HCT116 (cell line): ENCODE results near the gene OBP2B. TPM values are rescaled to one million over a fixed set of nuclear protein-coding genes. Genes with fewer than 3 reads are reported as not detected.
"Not testable (repeated sequence)": the region's sequence is repeated elsewhere in the genome, so short reads cannot be mapped to it uniquely, and the experiment has no call there.

Source experiments
- ATAC-seq: fragments of 200-7000 bp; cut with Tn5 transposase; 2 replicates; pipeline ENCODE4 v1.9.1; 2020; ENCODE audit warnings: mild to moderate bottlenecking, moderate library complexity
- BruUV-seq: library from RNA; stranded (reverse); fragments of 400-500 nt; replicated peaks from 2 replicates; lab custom pipeline; 2021; lab: Mats Ljungman, UMichigan
- CTCF ChIA-PET: fragments of 300-600 bp; sonication (Branson Sonifier 250); formaldehyde crosslinking; loops from one replicate; lab custom pipeline; 2021; ENCODE audit warnings: antibody characterized with exemption; lab: Charles Lee
- POLR2A ChIA-PET: fragments of 300-600, 350-600 bp; sonication (Branson Sonifier 250); formaldehyde crosslinking; loops from one replicate; lab custom pipeline; 2021; ENCODE audit warnings: antibody characterized with exemption; lab: Charles Lee
- RAD21 ChIA-PET, 2 experiments: fragments of 300-600 bp; sonication (Branson Sonifier 250); formaldehyde crosslinking; loops; one replicate each; lab custom pipeline; 2023; ENCODE audit warnings: low total read pairs in 2 of 2; ENCODE audit not compliant: uncharacterized antibody in 2 of 2, unreplicated experiment in 2 of 2, low non-redundant PET in 1 of 2; lab: Charles Lee
- DNase-seq: peaks from one replicate; pipeline ENCODE4 v3.0.0-alpha.2; 2010; ENCODE audit warnings: low read depth, low spot score
- H2AFZ ChIP-seq: fragments of 200-600 bp; shearing (Covaris generic), sonication (generic); 2 replicates; pipeline ENCODE4 v1.6.1; 2017; ENCODE audit warnings: low read depth, mixed run types, mixed read lengths, antibody characterized with exemption, low read length; ENCODE audit not compliant: poor library complexity, severe bottlenecking
- H3K27ac ChIP-seq: 2 replicates; pipeline ENCODE4 v1.5.1; 2012; ENCODE audit warnings: low read depth, low read length
- H3K27me3 ChIP-seq: fragments of 200-600 bp; sonication (generic); 2 replicates; pipeline ENCODE4 v1.6.1; 2016; ENCODE audit warnings: mixed run types, low read length, mixed read lengths; ENCODE audit not compliant: insufficient read depth
- H3K36me3 ChIP-seq, 2 experiments: fragments of 200-500 bp in 1 of 2; fragments of 200-600 bp in 1 of 2; sonication (Bioruptor generic) in 1 of 2; sonication (generic) in 1 of 2; 2 replicates each; pipeline versions ENCODE4 v1.5.1 to v1.6.1; 2014 to 2016; ENCODE audit warnings: low read length in 2 of 2, inconsistent platforms in 1 of 2, mixed read lengths in 1 of 2, mixed run types in 1 of 2; ENCODE audit not compliant: insufficient read depth in 2 of 2, control insufficient read depth in 1 of 2
- H3K4me1 ChIP-seq, 2 experiments: fragments of 200-600 bp in 1 of 2; sonication (generic) in 1 of 2; 2 replicates each; pipeline versions ENCODE4 v1.5.1 to v1.6.1; 2012 to 2017; ENCODE audit warnings: low read length in 2 of 2, inconsistent platforms in 1 of 2, mild to moderate bottlenecking in 1 of 2, mixed read lengths in 1 of 2, mixed run types in 1 of 2, moderate library complexity in 1 of 2; ENCODE audit not compliant: insufficient read depth in 2 of 2, control insufficient read depth in 1 of 2
- H3K4me2 ChIP-seq: fragments of 200-600 bp; sonication (generic); 2 replicates; pipeline ENCODE4 v1.6.1; 2017; ENCODE audit warnings: mixed run types, low read length, mixed read lengths
- H3K4me3 ChIP-seq, 2 experiments: fragments of 200-600 bp in 1 of 2; sonication (generic) in 1 of 2; replicated peaks in 1 of 2; 2 replicates each; pipeline ENCODE4 v1.5.1; 2011 to 2016; ENCODE audit warnings: low read length in 2 of 2, control low read depth in 1 of 2, low read depth in 1 of 2, mild to moderate bottlenecking in 1 of 2, mixed read lengths in 1 of 2, mixed run types in 1 of 2
- H3K79me2 ChIP-seq: fragments of 200-600 bp; sonication (generic); 2 replicates; pipeline ENCODE4 v1.6.1; 2017; ENCODE audit warnings: mild to moderate bottlenecking, mixed run types, low read length, moderate library complexity, mixed read lengths; ENCODE audit not compliant: insufficient read depth
- H3K9ac ChIP-seq: fragments of 200-600 bp; sonication (generic); 2 replicates; pipeline ENCODE4 v1.6.1; 2016; ENCODE audit warnings: low read length, mixed read lengths
- H3K9me2 ChIP-seq: fragments of 200-600 bp; sonication (generic), shearing (Covaris generic); 2 replicates; pipeline ENCODE4 v1.6.1; 2017; ENCODE audit warnings: mixed run types, mild to moderate bottlenecking, moderate library complexity; ENCODE audit not compliant: insufficient read depth
- H3K9me3 ChIP-seq, 2 experiments: fragments of 200-500 bp in 1 of 2; fragments of 200-600 bp in 1 of 2; sonication (Bioruptor generic) in 1 of 2; sonication (generic) in 1 of 2; 2 replicates each; pipeline ENCODE4 v1.6.1; 2014 to 2017; ENCODE audit warnings: low read length in 2 of 2, mixed read lengths in 2 of 2, inconsistent platforms in 1 of 2, low read depth in 1 of 2, mild to moderate bottlenecking in 1 of 2, mixed run types in 1 of 2, moderate library complexity in 1 of 2; ENCODE audit not compliant: control insufficient read depth in 1 of 2, insufficient read depth in 1 of 2
- H4K20me1 ChIP-seq: fragments of 200-600 bp; sonication (generic), shearing (Covaris generic); 2 replicates; pipeline ENCODE4 v1.6.1; 2017; ENCODE audit warnings: mixed run types, mild to moderate bottlenecking, moderate library complexity; ENCODE audit not compliant: insufficient read depth
- ATF3 ChIP-seq: IDR thresholded peaks from 2 replicates; pipeline ENCODE4 v1.6.1; 2012
- CBX3 ChIP-seq: IDR thresholded peaks from 2 replicates; pipeline ENCODE4 v1.6.1; 2012; ENCODE audit warnings: low read depth
- EZH2phosphoT487 ChIP-seq: fragments of 200-600 bp; IDR thresholded peaks from 2 replicates; pipeline ENCODE4 v1.6.1; 2018; ENCODE audit warnings: antibody characterized with exemption, borderline replicate concordance
- RAD21 ChIP-seq: IDR thresholded peaks from 2 replicates; pipeline ENCODE4 v1.6.1; 2012; ENCODE audit warnings: low read depth, mild to moderate bottlenecking
- REST ChIP-seq: IDR thresholded peaks from 2 replicates; pipeline ENCODE4 v1.6.1; 2012; ENCODE audit warnings: low read depth
- SP1 ChIP-seq: IDR thresholded peaks from 2 replicates; pipeline ENCODE4 v1.6.1; 2012; ENCODE audit warnings: low read depth
- ZFX ChIP-seq: fragments of 450-650 bp; IDR thresholded peaks from 2 replicates; pipeline ENCODE4 v1.6.1; 2017
- ZNF274 ChIP-seq: fragments of 200-500 bp; sonication (Bioruptor generic); IDR thresholded peaks from 2 replicates; pipeline ENCODE4 v1.6.1; 2014; ENCODE audit warnings: mild to moderate bottlenecking, low read depth, low read length, inconsistent platforms
- intact Hi-C: fragments of 100-400 bp; cut with micrococcal nuclease; formaldehyde crosslinking; loops from 2 replicates; pipeline ENCODE4 v1.10.0; 2022
- total RNA-seq: library from RNA; stranded (reverse); gene quantifications from one replicate; pipeline ENCODE4 v1.2.1, GENCODE V29; 2021; ENCODE audit not compliant: unreplicated experiment

OBP2B gene
- total RNA-seq, 1 experiment from 2014 or later = not detected

DNA sequence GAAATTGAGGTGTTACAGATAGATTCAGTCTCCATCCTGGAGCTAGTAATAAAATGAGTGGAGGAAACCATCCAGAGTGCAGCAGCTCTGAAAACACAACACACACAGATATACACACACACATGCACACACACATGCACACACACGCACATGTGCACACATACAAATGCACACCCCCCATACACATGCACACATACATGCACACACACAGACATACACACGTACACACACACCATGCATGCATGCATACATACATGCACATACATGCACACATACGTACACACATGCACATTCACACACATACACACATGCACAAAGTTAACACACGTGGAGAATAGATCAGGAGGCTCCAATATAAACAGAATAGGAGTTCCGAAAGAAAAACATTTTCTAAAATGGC, 21.0 kb upstream of the OBP2B start:
- CTCF ChIA-PET = no interaction called here
- no peaks in the 10 kb centered on the region for H3K9me2 ChIP-seq

GRCh38 chr9:133228474-133229193, 19.6 kb upstream of the OBP2B start:
- intact Hi-C loops, ATAC-seq, POLR2A ChIA-PET: not testable (repeated sequence)

More for the DNA sequence above, 21.0 kb upstream of the OBP2B start:
- Histone ChIP-seq H3K4me1 (no peaks in the 10 kb centered on the region), H3K36me3 (no peaks in the 10 kb centered on the region), H3K9me3 (no peaks in the 10 kb centered on the region), H3K9ac (no peak overlapping the region), H3K4me3 (no peak overlapping the region), H3K27me3 (no peaks in the 10 kb centered on the region), H3K79me2 (no peaks in the 10 kb centered on the region), H2AFZ (no peak overlapping the region), H4K20me1 (no peaks in the 10 kb centered on the region), H3K27ac (no peak overlapping the region), H3K4me2 (no peak overlapping the region)
- ChIA-PET RAD21 (no interaction called here), POLR2A (no interaction called here)
- no peak for TF ChIP-seq ZFX
- TF ChIP-seq CBX3 = no peak
- no peak for TF ChIP-seq ZNF274
- no peak for TF ChIP-seq ATF3
- TF ChIP-seq SP1 = no peak
- TF ChIP-seq REST = no peak
- no peak for TF ChIP-seq EZH2phosphoT487
- no peak for TF ChIP-seq RAD21
- no peak for DNase-seq
- BruUV-seq = no TSS peak
- ATAC-seq = no peak
- intact Hi-C loops = no loop called here

DNA sequence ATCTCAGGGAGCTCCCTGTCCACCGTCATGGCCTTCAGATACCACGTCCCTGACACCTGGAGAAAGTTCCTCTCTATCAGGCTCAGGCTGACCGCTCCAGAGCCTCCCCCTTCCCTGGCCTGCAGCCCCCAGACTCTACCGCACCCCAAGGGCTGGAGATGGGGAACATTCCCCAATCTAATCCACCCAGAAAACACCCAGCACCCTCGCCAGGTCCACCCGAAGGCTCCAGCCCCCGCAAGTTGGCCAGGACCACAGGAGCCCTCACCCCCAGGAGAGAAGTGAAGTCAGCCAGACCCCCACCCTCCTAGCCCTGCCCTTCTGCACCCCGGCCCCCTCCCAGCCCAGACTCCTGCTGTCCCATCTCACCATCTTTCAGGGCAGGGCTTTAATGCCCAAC, 18.9 kb upstream of the OBP2B start:
- H3K4me2 ChIP-seq, H3K36me3 ChIP-seq, H3K4me1 ChIP-seq, POLR2A ChIA-PET, CTCF ChIA-PET, H3K9me2 ChIP-seq, ATAC-seq, H4K20me1 ChIP-seq, H2AFZ ChIP-seq, H3K27ac ChIP-seq, H3K9ac ChIP-seq, BruUV-seq, H3K9me3 ChIP-seq, intact Hi-C loops, RAD21 ChIA-PET, H3K79me2 ChIP-seq, DNase-seq, H3K4me3 ChIP-seq, H3K27me3 ChIP-seq: not testable (repeated sequence)

More at GRCh38 chr9:133228474-133229193, 19.6 kb upstream of the OBP2B start:
- H4K20me1 ChIP-seq, DNase-seq, H3K9ac ChIP-seq, H3K79me2 ChIP-seq, H3K27ac ChIP-seq, H3K36me3 ChIP-seq, CTCF ChIA-PET, H3K9me2 ChIP-seq, H3K4me2 ChIP-seq, H3K9me3 ChIP-seq, H3K4me3 ChIP-seq, H3K4me1 ChIP-seq, H3K27me3 ChIP-seq, BruUV-seq, RAD21 ChIA-PET, H2AFZ ChIP-seq: not testable (repeated sequence)
